Activated B cell treated with CpG ODN at 0.5 μM for 24 hours (primary cell): ENCODE results near the gene CCDC88C. TPM values are rescaled to one million over a fixed set of nuclear protein-coding genes. Genes with fewer than 3 reads are reported as not detected.
A peak's percentile ranks its signal among the peaks of the same experiment; 100 is the strongest.

Experiments used
- ATAC-seq: fragments of 200-7000 bp; cut with Tn5 transposase; one replicate; pipeline ENCODE4 v1.10.0; 2021; ENCODE audit warnings: low read depth, mild to moderate bottlenecking, moderate library complexity
- CTCF ChIA-PET: fragments of 350-600 bp; sonication (Branson Sonifier 250); formaldehyde crosslinking; loops from one replicate; lab custom pipeline; 2021; ENCODE audit warnings: antibody characterized with exemption; lab: Charles Lee
- POLR2A ChIA-PET: fragments of 350-600 bp; sonication (Branson Sonifier 250); formaldehyde crosslinking; loops from one replicate; lab custom pipeline; 2021; ENCODE audit warnings: antibody characterized with exemption; lab: Charles Lee
- DNase-seq: peaks from one replicate; pipeline ENCODE4 v3.0.0; 2022
- H3K27ac Mint-ChIP-seq: one replicate; pipeline ENCODE4 v1.8.0; 2020; ENCODE audit warnings: mixed read lengths
- H3K27me3 Mint-ChIP-seq: one replicate; pipeline ENCODE4 v1.8.0; 2021; ENCODE audit warnings: mixed read lengths
- H3K36me3 Mint-ChIP-seq: one replicate; pipeline ENCODE4 v1.8.0; 2021; ENCODE audit warnings: low read depth, mixed read lengths
- H3K4me1 Mint-ChIP-seq: one replicate; pipeline ENCODE4 v1.8.0; 2021; ENCODE audit warnings: mixed read lengths
- H3K4me3 Mint-ChIP-seq: one replicate; pipeline ENCODE4 v1.8.0; 2020; ENCODE audit warnings: mild to moderate bottlenecking, mixed read lengths
- H3K9me3 Mint-ChIP-seq: one replicate; pipeline ENCODE4 v1.8.0; 2020; ENCODE audit warnings: mixed read lengths
- intact Hi-C: fragments of 100-400 bp; cut with micrococcal nuclease; formaldehyde crosslinking; loops from one replicate; pipeline ENCODE4 v1.15.1; 2024
- total RNA-seq: library from RNA; stranded (reverse); gene quantifications from 2 replicates; pipeline ENCODE4 v1.2.3, GENCODE V29; 2022
- TF ChIP-seq, protein P1 (sequence below): fragments of 200-600 bp; IDR thresholded peaks from one replicate; pipeline ENCODE4 v1.8.0; 2022; ENCODE audit warnings: antibody characterized with exemption, mild to moderate bottlenecking

Gene CCDC88C
- total RNA-seq, 1 donor from 2014 or later, result 164 TPM

DNA sequence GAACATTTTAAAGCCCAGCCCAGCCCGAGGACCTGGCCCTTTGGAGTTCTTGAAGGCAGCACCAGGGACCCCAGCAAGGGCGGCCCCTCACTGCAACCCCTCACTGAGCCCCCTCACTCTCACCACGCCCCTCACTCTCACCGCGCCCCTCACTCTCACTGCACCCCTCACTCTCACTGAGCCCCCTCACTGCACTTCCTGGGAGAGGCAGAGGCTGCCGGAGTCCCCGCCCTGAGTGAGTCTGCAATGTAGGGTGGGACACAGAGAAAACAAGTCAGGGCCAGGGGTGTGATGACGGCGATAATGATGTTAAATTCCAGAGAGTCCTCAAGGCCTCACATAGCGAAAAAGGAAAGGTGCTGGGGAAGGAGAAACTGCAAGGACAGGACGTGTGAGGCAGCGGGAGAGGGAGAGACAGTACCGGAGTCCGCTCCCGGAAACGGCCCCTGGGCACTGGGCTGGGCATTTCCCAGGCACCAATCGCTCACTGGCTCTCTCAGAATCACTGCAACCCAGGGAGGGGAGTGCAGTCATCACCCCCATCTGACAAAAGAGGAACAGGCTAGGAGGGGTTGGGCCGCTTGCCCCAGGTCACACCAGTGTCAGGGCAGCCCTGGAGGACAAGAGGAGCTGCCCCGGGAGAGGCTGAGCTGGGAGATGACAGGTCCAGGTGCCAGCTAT lies 24.9 kb downstream of the CCDC88C start:
- Mint-ChIP-seq H3K4me3 (no peak overlapping the region), H3K27ac (no peak overlapping the region), H3K36me3 (peaks cover 18% of the 10 kb centered on the region), H3K27me3 (no peaks in the 10 kb centered on the region), H3K9me3 (no peaks in the 10 kb centered on the region), H3K4me1 (peaks cover 93% of the 10 kb centered on the region)
- TF ChIP-seq, protein P1, sequence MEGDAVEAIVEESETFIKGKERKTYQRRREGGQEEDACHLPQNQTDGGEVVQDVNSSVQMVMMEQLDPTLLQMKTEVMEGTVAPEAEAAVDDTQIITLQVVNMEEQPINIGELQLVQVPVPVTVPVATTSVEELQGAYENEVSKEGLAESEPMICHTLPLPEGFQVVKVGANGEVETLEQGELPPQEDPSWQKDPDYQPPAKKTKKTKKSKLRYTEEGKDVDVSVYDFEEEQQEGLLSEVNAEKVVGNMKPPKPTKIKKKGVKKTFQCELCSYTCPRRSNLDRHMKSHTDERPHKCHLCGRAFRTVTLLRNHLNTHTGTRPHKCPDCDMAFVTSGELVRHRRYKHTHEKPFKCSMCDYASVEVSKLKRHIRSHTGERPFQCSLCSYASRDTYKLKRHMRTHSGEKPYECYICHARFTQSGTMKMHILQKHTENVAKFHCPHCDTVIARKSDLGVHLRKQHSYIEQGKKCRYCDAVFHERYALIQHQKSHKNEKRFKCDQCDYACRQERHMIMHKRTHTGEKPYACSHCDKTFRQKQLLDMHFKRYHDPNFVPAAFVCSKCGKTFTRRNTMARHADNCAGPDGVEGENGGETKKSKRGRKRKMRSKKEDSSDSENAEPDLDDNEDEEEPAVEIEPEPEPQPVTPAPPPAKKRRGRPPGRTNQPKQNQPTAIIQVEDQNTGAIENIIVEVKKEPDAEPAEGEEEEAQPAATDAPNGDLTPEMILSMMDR, result no peak
- DNase-seq, result no peak
- intact Hi-C loops, result no loop called here
- peak; percentile 36 for ATAC-seq
- CTCF ChIA-PET, result no interaction called here
- POLR2A ChIA-PET, result interaction anchor here (1.4 to 1.6 kb wide), 3 partner anchors 16 to 19 kb away, joined by 3 to 4 read pairs (median 3); no protein-coding TSS in a partner anchor

DNA sequence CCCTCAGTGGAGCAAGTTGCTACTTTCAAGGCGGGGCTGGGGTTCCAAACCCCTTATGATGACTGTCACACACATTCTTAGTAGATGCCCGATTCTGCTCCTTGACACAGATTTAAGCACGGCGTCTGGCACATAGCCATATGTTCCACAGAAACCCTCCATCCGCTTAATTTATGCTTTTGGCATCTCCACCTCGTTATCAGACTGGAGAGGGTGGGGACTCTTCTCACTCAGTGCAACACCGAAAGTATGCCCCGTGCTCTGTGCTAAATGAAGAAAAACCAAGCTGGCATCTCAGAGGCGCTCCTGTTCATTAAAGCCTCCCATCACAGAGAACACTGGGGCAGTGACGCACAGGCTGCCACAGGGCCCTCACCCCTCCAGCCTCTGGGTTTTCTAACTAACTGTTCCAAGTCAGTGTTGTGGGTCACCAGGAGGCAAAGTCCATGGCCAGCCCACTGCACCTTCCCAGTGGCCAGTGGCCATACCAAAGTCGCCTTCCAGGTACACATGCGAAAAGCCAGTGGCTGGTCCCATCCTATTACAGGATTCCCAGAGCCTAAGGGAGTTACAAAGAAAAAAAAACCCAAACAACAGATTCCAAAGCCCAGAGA lies 27.3 kb downstream of the CCDC88C start:
- ChIA-PET CTCF (no interaction called here), POLR2A (interaction anchor here (0.9 to 2.9 kb wide), 2 partner anchors 17 to 28 kb away, joined by 3 to 12 read pairs; partner anchors contain the start of gene CCDC88C)
- peak overlapping the region; percentile 71 for H3K27ac Mint-ChIP-seq
- DNase-seq, result no peak
- no peak for ATAC-seq
- TF ChIP-seq, protein P1, result no peak
- peaks cover 81% of the 10 kb centered on the region for H3K4me1 Mint-ChIP-seq
- peaks cover 25% of the 10 kb centered on the region for H3K36me3 Mint-ChIP-seq
- intact Hi-C loops, result no loop called here
- no peak overlapping the region for H3K4me3 Mint-ChIP-seq
- no peaks in the 10 kb centered on the region for H3K27me3 Mint-ChIP-seq
- H3K9me3 Mint-ChIP-seq, result no peaks in the 10 kb centered on the region

DNA sequence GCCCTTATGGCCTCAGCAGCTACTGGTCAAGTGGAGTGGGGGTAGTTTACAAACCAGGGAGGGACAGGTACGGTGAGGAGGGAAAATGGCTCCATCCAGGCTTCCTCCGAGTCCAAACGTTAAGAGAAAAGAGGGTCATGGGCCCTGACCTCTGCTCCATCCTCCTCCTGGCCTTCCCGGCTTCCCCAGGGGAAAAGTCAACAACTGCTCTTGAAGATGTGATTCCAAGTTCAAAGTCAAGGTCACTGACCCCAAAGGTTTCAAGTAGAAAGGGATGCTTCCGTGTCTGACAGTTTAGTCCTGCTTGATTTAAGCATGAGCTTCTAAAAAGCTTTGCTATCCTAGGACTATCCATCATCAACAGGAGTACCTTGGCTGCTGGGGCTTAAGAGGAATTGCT lies 28.5 kb downstream of the CCDC88C start:
- peak overlapping the region; percentile 68 for H3K27ac Mint-ChIP-seq
- H3K4me3 Mint-ChIP-seq, result no peak overlapping the region
- ATAC-seq (no peak), DNase-seq (no peak)
- CTCF ChIA-PET, result interaction anchor here (1.9 kb wide), 1 partner anchor 66 kb away, joined by 6 read pairs; no protein-coding TSS in a partner anchor
- H3K9me3 Mint-ChIP-seq, result no peaks in the 10 kb centered on the region
- H3K4me1 Mint-ChIP-seq, result peaks cover 82% of the 10 kb centered on the region
- no peaks in the 10 kb centered on the region for H3K27me3 Mint-ChIP-seq
- intact Hi-C loops, result no loop called here
- TF ChIP-seq, protein P1, result no peak
- POLR2A ChIA-PET, result interaction anchor here (0.7 to 2.9 kb wide), 7 partner anchors 9 to 73 kb away, joined by 3 to 12 read pairs (median 3); partner anchors contain the start of gene CCDC88C
- H3K36me3 Mint-ChIP-seq, result peaks cover 25% of the 10 kb centered on the region

DNA sequence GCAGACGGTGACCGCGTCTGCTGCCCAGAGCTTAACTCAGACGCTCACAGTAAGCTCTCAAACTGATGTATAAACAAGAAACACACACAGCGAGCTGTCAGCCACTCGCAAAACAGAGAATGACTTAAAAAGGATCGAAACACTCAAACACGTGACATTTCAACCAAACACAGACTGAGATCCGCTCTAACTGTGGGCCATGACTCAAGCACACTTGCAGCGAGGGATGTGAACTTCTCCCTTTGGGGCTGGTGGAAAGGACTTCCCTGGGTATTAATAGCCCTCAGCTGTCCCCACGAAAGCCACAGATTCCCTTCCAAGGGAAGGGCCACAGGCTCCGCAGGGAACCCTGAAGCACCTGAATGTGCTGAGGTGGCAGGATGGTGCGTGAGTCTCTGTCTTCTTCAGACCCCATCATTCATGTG lies 29.1 kb downstream of the CCDC88C start:
- Mint-ChIP-seq H3K27me3 (no peaks in the 10 kb centered on the region), H3K4me3 (peak overlapping the region; percentile 28), H3K36me3 (peaks cover 28% of the 10 kb centered on the region), H3K27ac (peak overlapping the region; percentile 68), H3K4me1 (peaks cover 81% of the 10 kb centered on the region), H3K9me3 (no peaks in the 10 kb centered on the region)
- ChIA-PET CTCF (interaction anchor here (1.9 kb wide), 1 partner anchor 65 kb away, joined by 6 read pairs; no protein-coding TSS in a partner anchor), POLR2A (interaction anchor here (0.9 to 2.9 kb wide), 8 partner anchors 10 to 73 kb away, joined by 3 to 12 read pairs (median 3); partner anchors contain the start of gene CCDC88C)
- intact Hi-C loops, result loop anchor here (1.0 kb wide), 2 partner anchors 10 to 14 kb away; no protein-coding TSS in a partner anchor
- TF ChIP-seq, protein P1, result no peak
- peak; percentile 74 for ATAC-seq
- no peak for DNase-seq
